Activated naive CD8-positive, alpha-beta T cell treated with anti-CD3 and anti-CD28 coated beads, Interleukin-2, amount 10 ng/mL, durations not matched to agents 7 days and 5 days (primary cell): ENCODE data around the gene CREB5. TPM values are rescaled to one million over a fixed set of nuclear protein-coding genes. Genes with fewer than 3 reads are reported as not detected.

ENCODE experiments used
- ATAC-seq: fragments of 150-1000 bp; cut with Tn5 transposase; one replicate; pipeline ENCODE4 v1.10.0; 2021; ENCODE audit warnings: low read depth, moderate library complexity
- POLR2A ChIA-PET: fragments of 350-600 bp; sonication (Branson Sonifier 250); formaldehyde crosslinking; loops from one replicate; lab custom pipeline; 2021; ENCODE audit warnings: antibody characterized with exemption; lab: Charles Lee
- DNase-seq: peaks from one replicate; pipeline ENCODE4 v3.0.0; 2021
- H3K27ac Mint-ChIP-seq: one replicate; pipeline ENCODE4 v1.8.0; 2022; ENCODE audit warnings: mild to moderate bottlenecking, mixed read lengths
- H3K27me3 Mint-ChIP-seq: one replicate; pipeline ENCODE4 v1.8.0; 2022; ENCODE audit warnings: mild to moderate bottlenecking, moderate library complexity, mixed read lengths
- H3K36me3 Mint-ChIP-seq: one replicate; pipeline ENCODE4 v1.8.0; 2021; ENCODE audit warnings: mild to moderate bottlenecking, mixed read lengths
- H3K4me1 Mint-ChIP-seq: one replicate; pipeline ENCODE4 v1.8.0; 2021; ENCODE audit warnings: mixed read lengths
- H3K4me3 Mint-ChIP-seq: one replicate; pipeline ENCODE4 v1.8.0; 2022; ENCODE audit warnings: mild to moderate bottlenecking, moderate library complexity, mixed read lengths
- H3K9me3 Mint-ChIP-seq: one replicate; pipeline ENCODE4 v1.8.0; 2021; ENCODE audit warnings: mixed read lengths
- total RNA-seq, 2 experiments: library from RNA; stranded (reverse); gene quantifications; one replicate each; pipeline ENCODE4 v1.2.3, GENCODE V29; 2021

The CREB5 gene
- total RNA-seq, 2 experiments from 2014 or later, result not detected

GRCh38 chr7:28623105-28623730 is 210.9 kb downstream of the CREB5 start:
- Mint-ChIP-seq H3K36me3 (no peaks in the 10 kb centered on the region), H3K27me3 (peaks cover 7% of the 10 kb centered on the region), H3K4me1 (peaks cover 6% of the 10 kb centered on the region), H3K27ac (no peak overlapping the region), H3K4me3 (no peak overlapping the region), H3K9me3 (no peaks in the 10 kb centered on the region)
- POLR2A ChIA-PET, result no interaction called here
- ATAC-seq (no peak), DNase-seq (no peak)

- peaks cover 6% of the 10 kb centered on the region for H3K4me1 Mint-ChIP-seq
- POLR2A ChIA-PET, result no interaction called here
- H3K9me3 Mint-ChIP-seq, result no peaks in the 10 kb centered on the region
- no peak for DNase-seq
- H3K27ac Mint-ChIP-seq, result no peak overlapping the region
- H3K36me3 Mint-ChIP-seq, result no peaks in the 10 kb centered on the region
- H3K4me3 Mint-ChIP-seq, result no peak overlapping the region
- no peak for ATAC-seq
- peaks cover 7% of the 10 kb centered on the region for H3K27me3 Mint-ChIP-seq
Observed at GRCh38 chr7:28623863-28624262, 211.5 kb downstream of the CREB5 start.

GRCh38 chr7:28625432-28625831 is 213.1 kb downstream of the CREB5 start:
- no peak overlapping the region for H3K4me3 Mint-ChIP-seq
- POLR2A ChIA-PET, result no interaction called here
- no peak overlapping the region for H3K27ac Mint-ChIP-seq
- peaks cover 6% of the 10 kb centered on the region for H3K4me1 Mint-ChIP-seq
- peaks cover 6% of the 10 kb centered on the region for H3K27me3 Mint-ChIP-seq
- DNase-seq, result no peak
- no peaks in the 10 kb centered on the region for H3K36me3 Mint-ChIP-seq
- no peaks in the 10 kb centered on the region for H3K9me3 Mint-ChIP-seq
- no peak for ATAC-seq

GRCh38 chr7:28626221-28626620 is 213.9 kb downstream of the CREB5 start:
- H3K4me3 Mint-ChIP-seq, result no peak overlapping the region
- no peaks in the 10 kb centered on the region for H3K9me3 Mint-ChIP-seq
- POLR2A ChIA-PET, result no interaction called here
- ATAC-seq (no peak), DNase-seq (no peak)
- peaks cover 4% of the 10 kb centered on the region for H3K27me3 Mint-ChIP-seq
- no peak overlapping the region for H3K27ac Mint-ChIP-seq
- H3K36me3 Mint-ChIP-seq, result no peaks in the 10 kb centered on the region
- H3K4me1 Mint-ChIP-seq, result peaks cover 6% of the 10 kb centered on the region

- Mint-ChIP-seq H3K4me3 (no peak overlapping the region), H3K36me3 (no peaks in the 10 kb centered on the region), H3K9me3 (no peaks in the 10 kb centered on the region), H3K27me3 (peaks cover 6% of the 10 kb centered on the region), H3K4me1 (peaks cover 6% of the 10 kb centered on the region), H3K27ac (no peak overlapping the region)
- POLR2A ChIA-PET, result no interaction called here
- no peak for ATAC-seq
- DNase-seq, result no peak
Observed at GRCh38 chr7:28626624-28627262, 214.4 kb downstream of the CREB5 start.

- Mint-ChIP-seq H3K27me3 (peaks cover 10% of the 10 kb centered on the region), H3K36me3 (no peaks in the 10 kb centered on the region), H3K4me1 (peaks cover 6% of the 10 kb centered on the region), H3K4me3 (no peak overlapping the region), H3K27ac (no peak overlapping the region), H3K9me3 (no peaks in the 10 kb centered on the region)
- POLR2A ChIA-PET, result no interaction called here
- ATAC-seq (no peak), DNase-seq (no peak)
Observed at GRCh38 chr7:28627263-28627653, 214.9 kb downstream of the CREB5 start.

- Mint-ChIP-seq H3K36me3 (no peaks in the 10 kb centered on the region), H3K4me3 (no peak overlapping the region), H3K9me3 (no peaks in the 10 kb centered on the region), H3K27me3 (peaks cover 12% of the 10 kb centered on the region), H3K27ac (no peak overlapping the region), H3K4me1 (peaks cover 6% of the 10 kb centered on the region)
- ATAC-seq (no peak), DNase-seq (no peak)
- POLR2A ChIA-PET, result no interaction called here
Observed at GRCh38 chr7:28627896-28628295, 215.6 kb downstream of the CREB5 start.

GRCh38 chr7:28629216-28629842 is 217.0 kb downstream of the CREB5 start:
- Mint-ChIP-seq H3K27me3 (peaks cover 12% of the 10 kb centered on the region), H3K4me1 (peaks cover 3% of the 10 kb centered on the region), H3K27ac (no peak overlapping the region), H3K9me3 (no peaks in the 10 kb centered on the region), H3K4me3 (no peak overlapping the region), H3K36me3 (no peaks in the 10 kb centered on the region)
- ATAC-seq (no peak), DNase-seq (no peak)
- POLR2A ChIA-PET, result no interaction called here

- no peak overlapping the region for H3K4me3 Mint-ChIP-seq
- H3K36me3 Mint-ChIP-seq, result no peaks in the 10 kb centered on the region
- H3K27ac Mint-ChIP-seq, result no peak overlapping the region
- ATAC-seq, result no peak
- peaks cover 3% of the 10 kb centered on the region for H3K4me1 Mint-ChIP-seq
- DNase-seq, result no peak
- peaks cover 12% of the 10 kb centered on the region for H3K27me3 Mint-ChIP-seq
- POLR2A ChIA-PET, result no interaction called here
- no peaks in the 10 kb centered on the region for H3K9me3 Mint-ChIP-seq
Observed at GRCh38 chr7:28630350-28630749, 218.0 kb downstream of the CREB5 start.

- DNase-seq (no peak), ATAC-seq (no peak)
- Mint-ChIP-seq H3K36me3 (no peaks in the 10 kb centered on the region), H3K4me1 (no peaks in the 10 kb centered on the region), H3K27me3 (peaks cover 12% of the 10 kb centered on the region), H3K27ac (no peak overlapping the region), H3K9me3 (no peaks in the 10 kb centered on the region), H3K4me3 (no peak overlapping the region)
- POLR2A ChIA-PET, result no interaction called here
Observed at GRCh38 chr7:28631995-28632394, 219.7 kb downstream of the CREB5 start.

GRCh38 chr7:28638914-28639313 is 226.6 kb downstream of the CREB5 start:
- H3K27me3 Mint-ChIP-seq, result peaks cover 5% of the 10 kb centered on the region
- H3K4me3 Mint-ChIP-seq, result no peak overlapping the region
- no peak for ATAC-seq

GRCh38 chr7:28640001-28640400 is 227.7 kb downstream of the CREB5 start:
- DNase-seq (no peak), ATAC-seq (no peak)
- Mint-ChIP-seq H3K27ac (no peak overlapping the region), H3K27me3 (peaks cover 5% of the 10 kb centered on the region), H3K4me3 (no peak overlapping the region), H3K4me1 (no peaks in the 10 kb centered on the region), H3K36me3 (no peaks in the 10 kb centered on the region), H3K9me3 (peaks cover 2% of the 10 kb centered on the region)
- POLR2A ChIA-PET, result no interaction called here

More at GRCh38 chr7:28638914-28639313, 226.6 kb downstream of the CREB5 start:
- peaks cover 2% of the 10 kb centered on the region for H3K9me3 Mint-ChIP-seq
- H3K4me1 Mint-ChIP-seq, result no peaks in the 10 kb centered on the region
- POLR2A ChIA-PET, result no interaction called here
- DNase-seq, result no peak
- H3K27ac Mint-ChIP-seq, result no peak overlapping the region
- no peaks in the 10 kb centered on the region for H3K36me3 Mint-ChIP-seq

GRCh38 chr7:28641752-28642545 is 229.6 kb downstream of the CREB5 start:
- DNase-seq, result no peak
- POLR2A ChIA-PET, result no interaction called here
- Mint-ChIP-seq H3K36me3 (no peaks in the 10 kb centered on the region), H3K4me3 (no peak overlapping the region), H3K9me3 (peaks cover 2% of the 10 kb centered on the region), H3K27ac (no peak overlapping the region), H3K4me1 (no peaks in the 10 kb centered on the region), H3K27me3 (peaks cover 5% of the 10 kb centered on the region)
- ATAC-seq, result no peak
